Smooth muscle cell of the brain vasculature (primary cell): Measurements from ENCODE around the gene RPTOR.

ENCODE experiments used
- DNase-seq: peaks from one replicate; pipeline ENCODE4 v3.0.0-alpha.2; 2012; ENCODE audit warnings: low read depth, low spot score

Gene RPTOR

DNA sequence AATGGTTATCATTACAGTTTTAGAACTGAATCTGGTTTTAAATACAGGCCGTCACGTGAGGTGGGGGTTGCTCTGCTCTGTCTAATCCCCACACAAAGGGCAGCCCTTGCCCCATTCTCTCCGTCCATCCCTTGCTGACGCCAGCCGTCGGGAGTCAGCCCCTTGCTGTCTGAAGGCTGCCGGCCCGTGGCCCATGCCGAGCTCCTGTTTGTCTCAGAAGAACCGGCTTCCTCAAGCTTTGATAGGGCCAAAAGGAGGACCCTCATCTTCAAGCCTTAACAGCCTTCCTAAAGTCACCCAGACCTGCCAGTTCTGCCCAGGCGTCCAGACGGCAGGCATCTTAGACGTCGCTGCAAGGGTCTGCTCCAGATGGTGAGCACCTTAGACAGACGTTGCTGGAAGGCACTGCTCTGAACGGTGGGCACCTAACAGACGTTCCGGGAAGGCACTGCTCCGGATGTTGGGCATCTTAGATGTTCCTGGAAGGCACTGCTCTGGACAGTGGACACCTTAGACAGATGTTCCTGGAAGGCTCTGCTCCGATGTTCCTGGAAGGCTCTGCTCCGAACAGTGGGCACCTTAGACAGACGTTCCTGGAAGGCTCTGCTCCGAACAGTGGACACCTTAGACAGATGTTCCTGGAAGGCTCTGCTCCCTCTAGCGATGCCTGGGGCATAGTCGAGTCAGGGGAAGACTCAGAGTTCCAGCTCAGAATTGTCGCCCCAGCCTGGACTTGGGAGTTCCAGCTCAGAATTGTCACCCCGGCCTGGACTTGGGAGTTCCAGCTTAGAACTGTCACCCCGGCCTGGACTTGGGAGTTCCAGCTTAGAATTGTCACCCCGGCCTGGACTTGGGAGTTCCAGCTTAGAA is 411.9 kb downstream of the RPTOR start:
- DNase-seq = no peak

DNA sequence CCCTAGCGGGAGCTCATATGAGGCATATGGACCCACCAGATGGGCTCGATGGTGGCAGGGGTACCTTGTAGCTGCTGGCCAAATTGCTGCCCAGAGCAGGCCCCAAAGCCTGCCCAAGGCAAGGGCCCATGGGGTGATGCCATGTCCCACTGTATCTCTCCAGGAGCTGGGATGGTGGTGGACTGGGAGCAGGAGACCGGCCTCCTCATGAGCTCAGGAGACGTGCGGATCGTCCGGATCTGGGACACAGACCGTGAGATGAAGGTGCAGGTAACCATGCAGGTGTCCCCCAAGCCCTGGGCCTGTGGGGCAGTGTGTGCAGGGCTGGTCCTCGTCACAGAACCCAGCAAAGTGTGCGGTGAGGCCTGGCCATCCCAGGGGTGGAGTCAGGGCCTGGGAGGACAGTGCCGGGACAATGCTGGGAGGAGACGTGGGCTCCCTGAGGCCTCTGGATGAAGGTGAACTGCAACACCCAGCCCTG is 412.9 kb downstream of the RPTOR start:
- DNase-seq = no peak

DNA sequence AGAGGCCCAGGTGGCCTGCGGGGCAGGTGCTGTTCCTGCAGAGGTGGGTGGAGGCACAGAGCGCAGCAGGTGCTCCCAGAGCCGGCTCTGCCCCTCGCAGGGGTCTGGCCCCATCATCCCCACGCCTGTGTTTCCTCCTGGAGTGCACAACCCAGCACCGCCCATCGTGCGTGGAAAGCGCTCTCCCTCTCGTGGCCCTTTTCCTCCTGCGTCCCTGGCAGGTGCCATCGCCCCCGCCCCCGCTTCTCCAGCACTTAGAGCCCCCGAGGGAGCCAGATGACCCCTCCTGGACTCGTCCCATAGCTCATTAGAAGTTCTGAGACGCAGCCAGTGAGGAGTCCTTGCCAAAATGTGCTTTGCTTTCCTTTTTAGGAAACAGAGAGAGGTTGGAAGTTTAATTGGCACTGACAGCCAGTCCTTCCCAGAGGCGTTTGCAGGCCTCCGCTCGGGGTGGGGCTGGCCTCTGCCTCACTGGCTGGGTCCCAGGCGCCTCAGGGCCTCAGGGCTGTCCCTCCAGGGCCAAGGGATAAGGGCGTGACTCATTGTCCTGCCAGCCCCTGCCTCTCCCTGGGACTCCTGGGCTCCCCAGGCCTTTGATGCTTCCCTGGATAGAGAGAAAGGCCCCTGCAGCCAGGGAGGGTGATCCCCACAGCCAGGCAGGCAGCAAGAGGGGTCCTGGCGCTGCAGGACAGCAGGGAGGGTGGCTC is 414.8 kb downstream of the RPTOR start:
- DNase-seq = no peak

DNA sequence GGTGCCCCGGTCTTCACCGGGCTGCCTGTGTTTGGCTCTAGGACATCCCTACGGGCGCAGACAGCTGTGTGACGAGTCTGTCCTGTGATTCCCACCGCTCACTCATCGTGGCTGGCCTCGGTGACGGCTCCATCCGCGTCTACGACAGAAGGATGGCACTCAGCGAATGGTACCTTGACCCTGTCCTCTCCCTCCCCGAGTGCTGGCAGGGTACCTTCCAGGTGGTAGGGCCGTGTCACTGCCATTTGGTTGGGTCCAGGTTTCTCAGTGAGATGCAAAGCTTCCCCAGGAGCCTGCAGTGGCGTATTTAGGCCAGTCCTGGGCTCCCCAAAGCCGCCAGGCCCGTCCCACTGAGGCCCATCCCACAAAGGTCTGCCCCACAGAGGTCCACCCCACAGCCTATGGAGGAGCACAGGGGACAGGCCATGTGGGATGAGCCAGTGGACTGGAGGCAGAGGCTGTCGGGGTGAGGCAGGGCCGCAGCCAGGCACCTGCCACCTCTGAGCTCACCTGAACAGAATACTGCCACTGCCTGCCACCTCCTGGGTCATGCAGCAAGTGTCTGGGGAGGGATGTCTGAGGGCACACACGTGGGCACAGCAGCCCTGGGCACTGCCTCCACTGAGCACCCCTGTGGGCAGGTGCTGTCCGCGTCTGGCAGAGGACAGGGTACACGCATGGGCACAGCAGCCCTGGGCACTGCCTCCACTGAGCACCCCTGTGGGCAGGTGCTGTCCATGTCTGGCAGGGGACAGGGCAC is 415.6 kb downstream of the RPTOR start:
- no peak for DNase-seq

DNA sequence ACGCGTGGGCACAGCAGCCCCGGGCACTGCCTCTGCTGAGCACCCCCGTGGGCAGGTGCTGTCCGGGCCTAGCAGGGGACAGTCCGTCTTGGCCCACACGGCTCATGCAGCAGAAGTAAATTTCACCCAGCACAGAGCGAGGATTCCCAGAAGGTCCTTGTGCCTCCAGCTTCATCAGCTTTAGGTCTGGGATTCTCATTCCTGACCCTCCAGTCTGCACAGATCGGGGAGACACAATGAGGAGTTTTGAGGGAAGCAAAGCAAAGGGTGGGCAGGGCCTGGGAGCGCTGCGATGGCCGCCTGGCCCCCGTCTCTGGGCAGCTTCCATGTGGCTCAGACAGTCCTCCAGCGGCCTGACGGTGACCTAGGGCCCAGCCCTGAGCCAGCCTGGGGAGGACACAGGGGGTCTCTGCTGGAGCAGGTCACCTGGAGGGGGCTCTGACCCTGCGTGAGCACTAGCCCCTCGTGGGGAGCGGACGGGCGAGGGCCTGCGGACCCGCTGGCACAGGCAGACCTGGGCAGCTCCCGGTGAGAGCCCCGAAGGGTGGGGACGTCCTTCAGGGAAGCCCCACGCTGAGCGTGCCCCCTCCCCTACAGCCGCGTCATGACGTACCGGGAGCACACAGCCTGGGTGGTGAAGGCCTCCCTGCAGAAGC is 416.3 kb downstream of the RPTOR start:
- no peak for DNase-seq

DNA sequence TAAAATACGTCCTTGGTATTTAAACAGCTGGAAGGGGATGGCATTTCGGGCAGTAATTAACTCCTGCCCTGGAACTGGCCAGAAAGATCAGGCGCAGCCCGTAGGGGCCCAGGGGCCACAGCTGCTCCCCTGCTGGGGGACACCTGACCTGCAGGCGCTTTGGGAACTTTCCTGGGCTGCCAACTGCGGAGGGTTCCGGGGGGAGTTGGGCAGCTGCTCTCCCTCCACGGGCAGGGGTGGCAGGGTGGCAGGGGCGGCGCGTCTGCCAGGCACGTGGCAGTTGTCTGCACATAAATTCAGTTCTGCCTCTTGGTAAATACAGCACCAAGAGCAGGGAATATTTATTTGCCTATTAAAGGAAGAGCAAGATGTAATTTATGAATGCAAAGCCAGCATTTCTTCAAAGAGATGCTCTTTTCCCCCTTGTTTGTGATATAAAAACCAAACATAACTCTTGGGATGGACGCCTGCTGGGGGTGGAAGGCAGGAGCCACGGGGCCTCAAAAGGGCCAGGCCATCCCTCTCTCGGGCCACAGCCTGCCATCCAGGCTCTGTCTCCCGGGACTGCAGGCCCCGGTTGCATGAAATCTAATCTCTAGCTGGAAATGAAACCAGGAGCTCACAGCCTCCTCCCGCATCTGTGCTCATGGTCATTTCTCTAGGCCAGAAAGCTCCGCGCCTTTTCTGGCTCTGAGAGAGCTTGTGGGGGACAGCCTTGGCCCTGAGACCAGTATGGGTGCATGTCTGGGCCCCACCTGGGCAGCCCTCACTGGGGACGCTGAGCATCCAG is 417.1 kb downstream of the RPTOR start:
- DNase-seq = no peak

DNA sequence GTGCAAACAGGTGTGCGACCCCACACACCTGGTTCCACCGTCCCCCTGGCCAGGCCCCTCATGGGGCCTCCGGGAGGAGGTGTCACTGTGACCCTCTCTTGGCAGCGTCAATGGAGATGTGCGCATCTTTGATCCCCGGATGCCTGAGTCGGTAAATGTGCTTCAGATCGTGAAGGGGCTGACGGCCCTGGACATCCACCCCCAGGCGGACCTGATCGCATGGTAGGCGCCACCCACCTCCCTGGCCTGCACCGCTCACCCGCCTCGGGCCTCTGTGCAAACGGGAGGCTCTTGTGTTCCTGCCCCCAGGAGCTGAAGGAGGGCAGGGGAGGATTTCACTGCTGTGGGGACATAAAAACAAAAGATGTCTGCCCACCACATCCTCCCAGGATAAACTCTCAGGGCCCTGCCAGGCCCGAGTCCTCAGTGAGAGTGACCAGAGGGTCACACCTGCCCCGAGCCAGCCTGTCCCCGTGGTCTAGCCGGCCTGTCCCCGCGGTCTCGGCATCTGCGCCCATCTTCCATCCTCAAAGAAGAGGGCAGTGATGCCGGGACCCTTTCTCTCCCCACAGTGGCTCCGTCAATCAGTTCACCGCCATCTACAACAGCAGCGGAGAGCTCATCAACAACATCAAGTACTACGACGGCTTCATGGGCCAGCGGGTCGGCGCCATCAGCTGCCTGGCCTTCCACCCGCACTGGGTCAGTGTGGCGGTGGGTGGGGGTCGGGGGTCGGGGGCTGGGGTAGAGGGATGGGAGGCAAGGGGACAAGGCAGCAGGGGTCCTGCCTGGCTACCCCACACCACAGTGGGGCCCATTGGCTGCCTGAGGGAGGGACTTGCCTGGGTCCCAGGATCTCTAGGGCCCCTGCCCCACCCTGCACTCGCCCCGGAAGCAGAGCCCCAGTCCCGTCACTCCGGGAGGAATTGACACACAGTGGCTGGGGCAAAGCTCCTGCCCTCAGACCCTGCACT is 418.0 kb downstream of the RPTOR start:
- DNase-seq = no peak

DNA sequence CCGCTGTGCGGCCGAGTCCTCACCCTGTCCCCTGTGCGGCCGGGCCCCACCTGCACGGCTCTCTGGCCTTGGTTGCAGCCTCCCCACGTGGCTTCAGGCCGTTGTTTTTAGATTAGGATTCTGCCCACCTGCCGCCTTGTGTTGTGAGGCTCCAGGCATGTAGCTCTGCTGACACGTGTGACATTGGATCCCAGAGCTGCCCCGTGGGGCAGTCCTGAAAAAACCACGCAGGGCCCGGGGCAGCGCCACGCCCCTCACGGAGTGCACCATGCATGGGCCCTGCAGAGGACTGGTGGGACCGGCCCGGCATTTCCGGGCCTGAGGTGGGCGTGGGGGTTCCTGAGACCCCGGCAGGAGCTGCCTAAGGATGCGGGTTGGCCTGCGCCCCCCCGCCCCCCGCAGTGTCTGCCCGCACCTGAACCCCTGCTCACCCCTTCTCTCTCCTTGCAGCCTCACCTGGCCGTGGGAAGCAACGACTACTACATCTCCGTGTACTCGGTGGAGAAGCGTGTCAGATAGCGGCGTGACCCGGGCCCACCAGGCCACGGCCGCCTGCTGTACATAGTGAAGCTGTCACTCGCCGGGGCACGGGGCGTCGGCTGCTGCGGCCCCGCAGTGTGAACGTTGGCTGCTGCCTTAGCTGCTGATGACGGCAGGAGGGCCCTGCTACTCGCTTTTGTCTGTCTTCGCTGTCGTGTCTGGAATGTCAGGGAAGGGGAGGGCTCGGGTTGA is 419.3 kb downstream of the RPTOR start:
- DNase-seq = no peak

DNA sequence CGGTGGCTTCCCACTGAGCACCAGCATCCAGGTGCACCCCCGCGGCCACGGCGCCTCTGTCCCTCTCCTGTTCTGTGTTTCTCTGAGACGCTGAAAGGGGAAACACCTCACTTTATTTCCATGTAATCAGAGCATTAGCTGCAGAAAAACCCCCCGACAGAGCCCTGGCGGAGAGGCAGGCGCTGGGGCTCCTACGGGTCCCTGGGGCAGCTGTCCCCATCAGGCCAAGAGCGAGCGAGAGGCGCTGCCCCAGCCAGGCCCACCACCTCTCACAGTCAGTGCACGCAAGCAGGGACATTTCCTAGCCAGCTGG is 419.9 kb downstream of the RPTOR start:
- no peak for DNase-seq

DNA sequence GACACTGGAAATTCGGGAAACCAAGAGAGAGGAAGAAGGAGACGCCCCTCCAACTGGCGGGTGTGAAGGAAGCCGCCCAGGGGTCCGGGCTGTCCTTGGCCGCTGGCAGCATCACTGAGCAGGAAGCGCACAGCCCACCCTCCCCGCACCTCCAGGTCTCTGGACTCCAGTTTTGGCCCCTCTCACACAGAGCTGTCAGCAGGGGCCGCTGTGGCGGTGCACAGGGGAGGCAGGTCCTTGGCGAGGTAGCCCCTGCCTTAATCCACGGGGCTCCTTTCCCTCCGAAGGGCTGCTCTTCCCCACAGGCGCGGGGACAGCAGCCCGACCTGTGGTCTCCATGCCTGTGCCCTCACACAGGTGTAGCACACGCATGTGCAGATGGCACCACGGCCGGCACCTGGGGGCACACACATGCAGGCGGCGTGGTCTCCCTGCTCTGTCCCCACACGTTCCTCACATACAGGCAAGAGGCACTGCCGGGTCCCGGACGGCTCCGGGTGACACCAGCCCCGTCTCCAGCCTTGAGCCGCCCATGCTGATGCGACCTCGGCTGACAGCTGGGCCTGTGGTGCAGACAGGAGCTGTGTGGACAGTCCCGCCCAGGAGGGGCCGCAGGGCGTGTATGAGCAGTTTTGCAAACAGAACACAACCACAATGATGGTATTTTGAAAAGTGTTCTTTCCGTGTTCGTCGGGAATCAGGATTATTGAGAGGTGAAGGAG is 420.4 kb downstream of the RPTOR start:
- no peak for DNase-seq

DNA sequence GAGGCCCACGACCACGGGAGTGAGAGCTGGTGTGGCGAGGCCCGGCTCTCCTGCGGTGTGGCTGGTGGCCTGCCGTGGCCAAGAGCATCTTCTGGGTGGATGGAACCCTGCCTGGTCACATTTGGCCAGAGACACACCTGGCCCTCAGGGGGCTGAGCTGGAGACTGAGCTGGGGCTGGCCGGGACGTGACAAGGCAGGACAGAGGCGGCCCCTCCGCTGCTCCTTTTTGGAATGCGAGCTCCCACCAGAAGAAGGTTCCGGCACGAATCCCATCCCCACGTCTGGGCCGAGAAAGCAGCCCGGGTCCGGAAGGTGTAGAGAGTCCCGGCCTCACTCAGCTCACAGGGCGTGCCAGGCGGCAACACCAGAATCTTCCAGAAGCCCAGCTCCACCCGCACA is 421.0 kb downstream of the RPTOR start:
- DNase-seq = no peak

DNA sequence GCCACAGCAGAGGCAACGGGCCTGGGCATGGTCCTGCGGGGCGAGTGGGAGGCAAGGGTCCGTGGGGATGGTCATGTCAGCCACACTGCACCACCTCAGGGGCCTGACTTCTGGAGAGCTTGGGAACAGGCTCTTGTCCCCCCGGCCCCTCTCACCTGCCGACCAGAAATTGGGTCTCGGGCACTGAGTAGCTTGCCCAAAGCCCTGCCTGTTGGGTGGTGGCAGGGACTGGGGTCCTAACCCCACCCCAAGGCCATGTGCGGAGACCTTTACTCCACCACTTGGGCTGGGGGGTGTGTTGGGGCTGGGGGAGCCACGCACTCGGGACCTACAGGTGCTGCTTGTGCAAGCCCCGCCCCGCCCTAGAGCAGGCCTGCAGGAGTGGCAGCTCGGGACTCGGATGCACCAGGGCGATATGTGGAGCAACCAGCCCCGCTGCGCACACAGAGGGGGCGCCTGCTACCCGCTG is 422.8 kb downstream of the RPTOR start:
- DNase-seq = no peak

DNA sequence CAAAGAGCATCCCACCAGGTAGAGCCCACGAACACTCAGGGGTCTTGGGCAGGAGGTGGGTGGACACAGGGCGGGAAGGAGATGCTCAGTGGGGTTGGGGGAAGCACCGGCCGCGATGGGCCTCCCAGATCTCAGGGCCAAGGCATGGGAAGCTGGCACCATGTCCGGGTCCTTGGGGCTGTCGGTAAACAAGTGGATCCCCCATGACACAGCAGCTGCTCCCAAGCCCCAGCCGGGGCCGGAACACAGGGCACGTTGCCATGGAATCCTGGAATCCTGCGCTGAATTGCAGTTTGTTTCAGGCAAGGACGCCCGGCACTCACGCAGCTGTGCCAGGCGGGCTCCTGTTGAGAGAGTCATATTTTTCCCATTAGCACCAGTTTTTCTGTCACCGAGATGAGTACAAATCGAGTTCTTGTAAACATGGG is 424.0 kb downstream of the RPTOR start:
- no peak for DNase-seq

DNA sequence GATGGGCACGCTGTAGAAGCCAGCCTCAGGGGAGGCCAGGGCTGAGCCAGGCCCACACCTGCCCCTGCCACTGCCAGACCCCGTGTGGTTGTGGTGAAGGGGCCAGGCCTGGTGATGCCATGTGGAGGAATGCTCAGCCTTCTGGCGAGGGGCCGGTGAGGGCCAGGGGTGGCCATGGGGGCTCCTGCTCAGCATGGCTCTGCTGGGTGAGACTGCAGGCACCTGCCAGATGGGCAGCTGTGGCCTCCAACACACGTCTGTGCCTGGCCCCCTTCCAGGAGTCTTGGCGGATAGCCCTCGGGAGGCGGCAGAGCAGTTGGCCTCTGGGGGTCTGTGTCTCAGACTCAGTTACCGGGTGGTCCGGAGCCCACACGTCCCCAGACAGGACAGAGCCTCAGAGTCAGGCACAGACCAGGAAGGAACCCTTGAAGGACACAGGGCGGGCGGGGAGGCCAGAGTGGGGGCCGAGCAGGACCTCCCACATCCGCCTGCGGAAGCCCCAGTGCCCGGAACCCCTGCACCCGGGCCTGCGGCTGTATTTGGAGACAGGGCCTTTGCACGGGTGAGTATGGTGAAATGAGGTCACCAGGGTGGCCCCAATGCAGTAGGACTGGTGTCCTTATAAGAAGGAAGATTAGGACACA is 424.5 kb downstream of the RPTOR start:
- DNase-seq = no peak

DNA sequence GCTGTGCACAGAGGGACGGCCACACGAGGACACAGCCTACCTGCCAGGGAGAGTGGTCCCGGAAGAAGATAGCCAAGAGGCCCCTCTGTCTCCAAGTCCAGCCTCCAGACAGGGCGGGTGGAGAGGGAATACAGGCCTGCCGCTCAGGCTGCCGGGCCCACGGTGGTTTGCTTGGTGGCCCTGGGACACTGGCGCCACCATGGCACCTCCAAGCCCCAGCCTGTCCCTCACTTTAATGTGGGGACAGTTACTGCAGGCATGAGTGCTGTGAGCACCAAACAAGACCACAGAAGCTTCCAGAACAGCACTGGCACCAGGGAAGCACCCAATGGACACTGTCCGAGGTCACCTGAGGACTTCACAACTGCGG is 425.0 kb downstream of the RPTOR start:
- no peak for DNase-seq

DNA sequence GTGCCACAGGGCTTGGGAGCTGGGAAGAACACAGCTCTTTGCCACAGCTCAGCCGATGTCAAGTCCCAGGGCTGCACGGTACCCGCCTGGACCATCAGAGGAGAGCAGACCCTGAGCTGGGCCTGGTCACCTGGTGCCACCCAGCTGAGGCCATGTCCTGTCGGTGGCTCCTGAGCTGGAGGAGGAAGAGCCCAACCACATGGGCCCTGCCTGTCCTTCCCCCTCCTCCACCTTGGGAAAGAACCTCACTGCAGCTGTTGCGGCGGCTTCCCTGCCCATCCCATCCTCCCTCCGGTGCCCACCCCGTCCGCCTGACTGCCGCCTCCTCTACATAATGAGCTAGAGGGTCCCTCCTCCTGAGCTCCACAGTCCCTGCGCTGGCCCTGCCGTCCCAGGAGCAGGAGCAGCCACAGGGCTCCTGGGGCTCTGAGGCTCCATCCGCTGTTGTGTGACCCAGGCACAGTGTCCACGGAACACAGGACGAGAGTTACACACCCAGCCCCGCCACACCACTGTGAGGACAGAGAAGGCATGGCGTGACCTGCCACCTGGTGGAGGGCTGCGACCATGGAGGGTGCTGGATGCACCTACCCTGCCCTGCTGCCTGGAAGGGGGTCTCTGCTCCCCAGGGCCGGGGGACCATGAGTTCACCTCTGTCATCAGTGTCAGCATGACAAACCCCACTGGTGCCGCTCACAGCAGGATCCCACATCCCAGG is 425.6 kb downstream of the RPTOR start:
- no peak for DNase-seq
